ENCODE results near the gene CTNNAL1. TPM values are rescaled to one million over a fixed set of nuclear protein-coding genes. Genes with fewer than 3 reads are reported as not detected.

Gene CTNNAL1
- total RNA-seq, 1 donor from 2014 or later, result 25.9 TPM

- Mint-ChIP-seq H3K9me3 (ENCODE audit: low read depth) (no peaks in the 10 kb centered on the region), H3K27ac (ENCODE audit: unreplicated experiment) (no peak overlapping the region)
- TF ChIP-seq, protein P1, sequence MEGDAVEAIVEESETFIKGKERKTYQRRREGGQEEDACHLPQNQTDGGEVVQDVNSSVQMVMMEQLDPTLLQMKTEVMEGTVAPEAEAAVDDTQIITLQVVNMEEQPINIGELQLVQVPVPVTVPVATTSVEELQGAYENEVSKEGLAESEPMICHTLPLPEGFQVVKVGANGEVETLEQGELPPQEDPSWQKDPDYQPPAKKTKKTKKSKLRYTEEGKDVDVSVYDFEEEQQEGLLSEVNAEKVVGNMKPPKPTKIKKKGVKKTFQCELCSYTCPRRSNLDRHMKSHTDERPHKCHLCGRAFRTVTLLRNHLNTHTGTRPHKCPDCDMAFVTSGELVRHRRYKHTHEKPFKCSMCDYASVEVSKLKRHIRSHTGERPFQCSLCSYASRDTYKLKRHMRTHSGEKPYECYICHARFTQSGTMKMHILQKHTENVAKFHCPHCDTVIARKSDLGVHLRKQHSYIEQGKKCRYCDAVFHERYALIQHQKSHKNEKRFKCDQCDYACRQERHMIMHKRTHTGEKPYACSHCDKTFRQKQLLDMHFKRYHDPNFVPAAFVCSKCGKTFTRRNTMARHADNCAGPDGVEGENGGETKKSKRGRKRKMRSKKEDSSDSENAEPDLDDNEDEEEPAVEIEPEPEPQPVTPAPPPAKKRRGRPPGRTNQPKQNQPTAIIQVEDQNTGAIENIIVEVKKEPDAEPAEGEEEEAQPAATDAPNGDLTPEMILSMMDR (IDR thresholded peaks at IDR 0.05), result no peak
These were observed 13.9 kb upstream of the CTNNAL1 start for GRCh38 chr9:109027176-109027575.

GRCh38 chr9:109026306-109026705 is 13.0 kb upstream of the CTNNAL1 start:
- H3K27me3 Mint-ChIP-seq (ENCODE audit: low read depth), result no peaks in the 10 kb centered on the region
- no peaks in the 10 kb centered on the region for H3K9me3 Mint-ChIP-seq (ENCODE audit: low read depth)
- no peak overlapping the region for H3K4me3 Mint-ChIP-seq (ENCODE audit: unreplicated experiment)
- H3K27ac Mint-ChIP-seq (ENCODE audit: unreplicated experiment), result peak overlapping the region; percentile 71
- TF ChIP-seq, protein P1 (IDR thresholded peaks at IDR 0.05), result no peak
- no peaks in the 10 kb centered on the region for H3K36me3 Mint-ChIP-seq (ENCODE audit: low read depth)
- H3K4me1 Mint-ChIP-seq (ENCODE audit: low read depth), result peaks cover 11% of the 10 kb centered on the region
- DNase-seq (ENCODE audit: low spot score), result no peak

More at GRCh38 chr9:109027176-109027575, 13.9 kb upstream of the CTNNAL1 start:
- Mint-ChIP-seq H3K36me3 (ENCODE audit: low read depth) (peaks cover 3% of the 10 kb centered on the region), H3K4me3 (ENCODE audit: unreplicated experiment) (no peak overlapping the region), H3K4me1 (ENCODE audit: low read depth) (peaks cover 11% of the 10 kb centered on the region), H3K27me3 (ENCODE audit: low read depth) (no peaks in the 10 kb centered on the region)
- DNase-seq (ENCODE audit: low spot score), result no peak

GRCh38 chr9:109022873-109023272 is 9.6 kb upstream of the CTNNAL1 start:
- Mint-ChIP-seq H3K4me3 (ENCODE audit: unreplicated experiment) (no peak overlapping the region), H3K36me3 (ENCODE audit: low read depth) (peaks cover 4% of the 10 kb centered on the region), H3K27ac (ENCODE audit: unreplicated experiment) (no peak overlapping the region), H3K9me3 (ENCODE audit: low read depth) (no peaks in the 10 kb centered on the region), H3K4me1 (ENCODE audit: low read depth) (peaks cover 11% of the 10 kb centered on the region), H3K27me3 (ENCODE audit: low read depth) (no peaks in the 10 kb centered on the region)
- DNase-seq (ENCODE audit: low spot score), result no peak
- TF ChIP-seq, protein P1 (IDR thresholded peaks at IDR 0.05), result no peak

GRCh38 chr9:109020581-109021511 is 7.5 kb upstream of the CTNNAL1 start:
- no peak overlapping the region for H3K4me3 Mint-ChIP-seq (ENCODE audit: unreplicated experiment)
- peaks cover 2% of the 10 kb centered on the region for H3K4me1 Mint-ChIP-seq (ENCODE audit: low read depth)
- H3K36me3 Mint-ChIP-seq (ENCODE audit: low read depth), result peaks cover 5% of the 10 kb centered on the region
- no peaks in the 10 kb centered on the region for H3K27me3 Mint-ChIP-seq (ENCODE audit: low read depth)
- H3K9me3 Mint-ChIP-seq (ENCODE audit: low read depth), result no peaks in the 10 kb centered on the region
- H3K27ac Mint-ChIP-seq (ENCODE audit: unreplicated experiment), result no peak overlapping the region
- no peak for DNase-seq (ENCODE audit: low spot score)
- TF ChIP-seq, protein P1 (IDR thresholded peaks at IDR 0.05), result no peak

- no peaks in the 10 kb centered on the region for H3K4me1 Mint-ChIP-seq (ENCODE audit: low read depth)
- DNase-seq (ENCODE audit: low spot score), result no peak
- H3K27me3 Mint-ChIP-seq (ENCODE audit: low read depth), result no peaks in the 10 kb centered on the region
- H3K4me3 Mint-ChIP-seq (ENCODE audit: unreplicated experiment), result no peak overlapping the region
- no peaks in the 10 kb centered on the region for H3K9me3 Mint-ChIP-seq (ENCODE audit: low read depth)
- no peak overlapping the region for H3K27ac Mint-ChIP-seq (ENCODE audit: unreplicated experiment)
- TF ChIP-seq, protein P1 (IDR thresholded peaks at IDR 0.05), result no peak
- H3K36me3 Mint-ChIP-seq (ENCODE audit: low read depth), result peaks cover 5% of the 10 kb centered on the region
These were observed 6.8 kb upstream of the CTNNAL1 start for GRCh38 chr9:109020113-109020512.

Measured in chondrocyte (in vitro differentiated cells).